Loucy (cell line): ENCODE measurements around the gene KIF3B.

Experiments used
- H2AFZ ChIP-seq: fragments of 200-600 bp; sonication (generic); 2 replicates; pipeline ENCODE4 v1.6.0; 2016; ENCODE audit warnings: antibody characterized with exemption, mild to moderate bottlenecking, low read length, moderate library complexity
- H3F3A ChIP-seq: fragments of 200-600 bp; 2 replicates; pipeline ENCODE4 v1.6.0; 2016; ENCODE audit warnings: antibody characterized with exemption, low read depth, mild to moderate bottlenecking
- H3K27me3 ChIP-seq: fragments of 200-600 bp; sonication (generic); 2 replicates; pipeline ENCODE4 v1.6.1; 2014; ENCODE audit warnings: low read length, mild to moderate bottlenecking; ENCODE audit not compliant: insufficient read depth, poor library complexity, severe bottlenecking
- H3K36me3 ChIP-seq: fragments of 200-600 bp; sonication (generic); 2 replicates; pipeline ENCODE4 v1.6.1; 2016; ENCODE audit warnings: low read length; ENCODE audit not compliant: insufficient read depth
- H3K4me1 ChIP-seq: fragments of 200-600 bp; sonication (generic); 2 replicates; pipeline ENCODE4 v1.5.1; 2014; ENCODE audit warnings: low read length, mild to moderate bottlenecking; ENCODE audit not compliant: insufficient read depth, poor library complexity, severe bottlenecking
- H3K4me2 ChIP-seq: fragments of 200-600 bp; sonication (generic); 2 replicates; pipeline ENCODE4 v1.6.0; 2014; ENCODE audit warnings: antibody characterized with exemption, low read length, low read depth, mild to moderate bottlenecking; ENCODE audit not compliant: poor library complexity, severe bottlenecking
- H3K4me3 ChIP-seq: fragments of 200-600 bp; sonication (generic); 2 replicates; pipeline ENCODE4 v1.5.1; 2014; ENCODE audit warnings: low read length, mild to moderate bottlenecking, mixed read lengths; ENCODE audit not compliant: poor library complexity, severe bottlenecking
- H3K79me2 ChIP-seq: fragments of 200-600 bp; sonication (generic); 2 replicates; pipeline ENCODE4 v1.6.1; 2014; ENCODE audit warnings: low read length; ENCODE audit not compliant: insufficient read depth
- H3K9ac ChIP-seq: fragments of 200-600 bp; sonication (generic); 2 replicates; pipeline ENCODE4 v1.6.0; 2014; ENCODE audit warnings: mild to moderate bottlenecking, low read depth, low read length, moderate library complexity; ENCODE audit not compliant: poor library complexity, severe bottlenecking
- H3K9me2 ChIP-seq: fragments of 200-600 bp; sonication (generic); replicated peaks from 2 replicates; pipeline ENCODE4 v1.6.1; 2016; ENCODE audit warnings: low read depth, low read length, mixed read lengths
- H3K9me3 ChIP-seq: fragments of 200-600 bp; sonication (generic); 2 replicates; pipeline ENCODE4 v1.6.1; 2014; ENCODE audit warnings: mild to moderate bottlenecking, antibody characterized with exemption, low read length, low read depth; ENCODE audit not compliant: insufficient read depth
- H4K20me1 ChIP-seq: fragments of 200-600 bp; sonication (generic); 2 replicates; pipeline ENCODE4 v1.6.0; 2014; ENCODE audit warnings: antibody characterized with exemption, low read length, mild to moderate bottlenecking; ENCODE audit not compliant: insufficient read depth, poor library complexity, severe bottlenecking
- EZH2phosphoT487 ChIP-seq: fragments of 200-600 bp; IDR thresholded peaks from 2 replicates; pipeline ENCODE4 v1.6.1; 2018; ENCODE audit warnings: antibody characterized with exemption, mild to moderate bottlenecking, moderate library complexity, borderline replicate concordance
- TF ChIP-seq, protein P1 (sequence below): fragments of 200-600 bp; sonication (generic); conservative IDR thresholded peaks from 2 replicates; pipeline ENCODE4 v1.5.1; 2014; ENCODE audit warnings: mild to moderate bottlenecking, antibody characterized with exemption, low read length

Gene KIF3B

DNA sequence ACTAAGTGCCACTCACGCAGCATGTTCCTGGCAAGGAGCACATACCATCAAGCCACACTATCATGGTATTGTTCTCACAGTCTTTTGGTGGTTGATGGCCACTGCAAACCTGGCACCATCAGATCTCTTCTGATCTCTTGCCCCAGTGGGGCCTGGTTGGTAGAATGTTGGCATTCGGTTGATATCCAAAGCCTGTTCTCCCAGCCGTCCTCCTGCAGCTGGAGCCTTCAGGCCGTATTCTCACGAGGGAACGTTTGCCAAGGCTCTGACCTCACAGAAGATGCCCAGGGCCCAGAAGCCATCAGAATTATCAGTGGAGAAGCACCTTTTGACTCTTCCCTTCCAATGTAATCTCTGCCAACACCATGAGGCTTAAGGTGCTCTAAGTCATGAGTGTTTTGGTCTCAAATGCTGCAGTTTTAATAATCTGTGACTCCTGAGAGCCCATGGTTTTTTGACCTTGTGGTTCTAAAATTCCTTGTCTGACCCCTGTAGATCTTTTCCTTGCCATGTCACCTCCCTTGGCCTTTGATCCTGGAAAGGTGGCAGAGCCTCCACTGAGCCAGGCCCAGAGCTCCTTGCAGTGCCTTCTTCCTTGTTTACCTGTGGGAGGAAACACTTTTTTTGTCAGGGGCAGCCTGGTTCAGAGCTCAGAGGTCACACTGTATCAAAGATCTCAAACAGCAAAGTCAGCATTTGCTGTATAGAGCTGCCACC, 42.0 kb upstream of the KIF3B start:
- Histone ChIP-seq H3F3A (no peaks in the 10 kb centered on the region), H4K20me1 (no peaks in the 10 kb centered on the region), H3K9me2 (no peaks in the 10 kb centered on the region), H3K4me2 (no peak overlapping the region), H3K36me3 (peaks cover 45% of the 10 kb centered on the region; the same call in 1 of the 2 replicates), H3K9me3 (no peaks in the 10 kb centered on the region), H3K9ac (no peak overlapping the region), H3K79me2 (no peaks in the 10 kb centered on the region), H3K4me3 (no peak overlapping the region), H2AFZ (no peak overlapping the region), H3K4me1 (peaks cover 5% of the 10 kb centered on the region), H3K27me3 (no peaks in the 10 kb centered on the region)
- TF ChIP-seq, protein P1, sequence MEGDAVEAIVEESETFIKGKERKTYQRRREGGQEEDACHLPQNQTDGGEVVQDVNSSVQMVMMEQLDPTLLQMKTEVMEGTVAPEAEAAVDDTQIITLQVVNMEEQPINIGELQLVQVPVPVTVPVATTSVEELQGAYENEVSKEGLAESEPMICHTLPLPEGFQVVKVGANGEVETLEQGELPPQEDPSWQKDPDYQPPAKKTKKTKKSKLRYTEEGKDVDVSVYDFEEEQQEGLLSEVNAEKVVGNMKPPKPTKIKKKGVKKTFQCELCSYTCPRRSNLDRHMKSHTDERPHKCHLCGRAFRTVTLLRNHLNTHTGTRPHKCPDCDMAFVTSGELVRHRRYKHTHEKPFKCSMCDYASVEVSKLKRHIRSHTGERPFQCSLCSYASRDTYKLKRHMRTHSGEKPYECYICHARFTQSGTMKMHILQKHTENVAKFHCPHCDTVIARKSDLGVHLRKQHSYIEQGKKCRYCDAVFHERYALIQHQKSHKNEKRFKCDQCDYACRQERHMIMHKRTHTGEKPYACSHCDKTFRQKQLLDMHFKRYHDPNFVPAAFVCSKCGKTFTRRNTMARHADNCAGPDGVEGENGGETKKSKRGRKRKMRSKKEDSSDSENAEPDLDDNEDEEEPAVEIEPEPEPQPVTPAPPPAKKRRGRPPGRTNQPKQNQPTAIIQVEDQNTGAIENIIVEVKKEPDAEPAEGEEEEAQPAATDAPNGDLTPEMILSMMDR = no peak
- no peak for TF ChIP-seq EZH2phosphoT487

DNA sequence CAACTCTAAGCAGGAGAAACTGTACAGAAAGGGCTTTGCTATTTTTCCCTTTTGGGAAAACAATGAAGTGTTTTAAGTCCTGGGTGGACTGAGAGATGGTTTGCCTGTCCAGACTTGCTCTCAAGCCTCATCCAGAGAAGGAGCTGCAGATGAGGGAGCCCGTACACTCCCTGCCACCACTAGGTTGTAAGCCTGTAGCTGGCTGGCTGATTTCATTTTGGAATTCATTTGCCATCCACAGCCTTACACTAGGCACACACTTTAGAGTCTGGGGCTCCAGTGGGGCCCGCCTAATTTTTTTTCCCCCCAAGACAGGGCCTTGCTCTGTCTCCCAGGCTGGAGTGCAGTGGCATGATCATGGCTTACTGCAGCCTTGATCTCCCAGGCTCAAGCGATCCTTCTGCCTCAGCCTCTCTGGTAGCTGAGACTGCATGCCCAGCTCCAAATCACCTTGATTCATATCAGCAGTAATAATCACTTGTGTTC, 41.4 kb upstream of the KIF3B start:
- no peak overlapping the region for H3K4me3 ChIP-seq
- H2AFZ ChIP-seq = no peak overlapping the region
- no peaks in the 10 kb centered on the region for H3K9me2 ChIP-seq
- no peaks in the 10 kb centered on the region for H3K9me3 ChIP-seq
- H3K36me3 ChIP-seq = peaks cover 40% of the 10 kb centered on the region; the same call in 1 of the 2 replicates
- no peak for TF ChIP-seq EZH2phosphoT487
- TF ChIP-seq, protein P1 = no peak
- H4K20me1 ChIP-seq = no peaks in the 10 kb centered on the region
- H3K4me1 ChIP-seq = peaks cover 5% of the 10 kb centered on the region
- H3K27me3 ChIP-seq = no peaks in the 10 kb centered on the region
- no peaks in the 10 kb centered on the region for H3K79me2 ChIP-seq
- H3K9ac ChIP-seq = no peak overlapping the region
- H3K4me2 ChIP-seq = no peak overlapping the region
- no peaks in the 10 kb centered on the region for H3F3A ChIP-seq

DNA sequence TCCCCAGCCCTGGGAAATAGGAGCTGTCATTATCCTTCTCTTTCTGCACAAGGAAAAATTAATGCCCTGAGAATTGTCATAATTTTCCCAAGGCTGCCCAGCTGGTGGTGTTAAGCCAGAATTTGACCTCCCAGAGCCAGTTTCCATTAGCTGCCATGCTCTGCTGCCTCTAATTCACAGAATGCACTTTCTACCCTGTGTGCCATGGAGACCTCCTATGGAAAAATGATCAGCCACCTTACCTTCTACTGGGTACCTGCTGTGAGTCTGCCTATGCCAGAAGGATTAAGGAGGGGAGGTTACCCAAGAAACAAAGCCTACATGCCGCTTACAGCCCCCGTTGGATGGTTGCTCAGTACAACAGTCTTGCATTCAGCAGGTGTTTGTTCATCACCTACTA, 40.6 kb upstream of the KIF3B start:
- Histone ChIP-seq H3K27me3 (no peaks in the 10 kb centered on the region), H3F3A (no peaks in the 10 kb centered on the region), H4K20me1 (no peaks in the 10 kb centered on the region), H3K79me2 (no peaks in the 10 kb centered on the region), H3K4me1 (peaks cover 2% of the 10 kb centered on the region), H3K9me3 (no peaks in the 10 kb centered on the region), H3K9ac (no peak overlapping the region), H3K9me2 (no peaks in the 10 kb centered on the region), H3K36me3 (peaks cover 33% of the 10 kb centered on the region; the same call in 1 of the 2 replicates), H3K4me2 (no peak overlapping the region), H3K4me3 (no peak overlapping the region), H2AFZ (no peak overlapping the region)
- TF ChIP-seq, protein P1 = no peak
- TF ChIP-seq EZH2phosphoT487 = no peak
